GM23338 (cell line): ENCODE data around the gene COMMD3. TPM values are rescaled to one million over a fixed set of nuclear protein-coding genes. Genes with fewer than 3 reads are reported as not detected.

ENCODE experiments used
- ATAC-seq: fragments of 200-7000 bp; cut with Tn5 transposase; 3 replicates; pipeline ENCODE4 v1.9.1; 2020
- DNase-seq: peaks from one replicate; pipeline ENCODE4 v3.0.0-alpha.2; 2015; ENCODE audit warnings: low spot score
- H2AFZ ChIP-seq: fragments of 200-600 bp; sonication (generic); 2 replicates; pipeline ENCODE4 v1.8.0; 2016; ENCODE audit warnings: antibody characterized with exemption, mild to moderate bottlenecking, moderate library complexity
- H3F3A ChIP-seq: fragments of 200-600 bp; sonication (generic); replicated peaks from 2 replicates; pipeline ENCODE4 v1.8.0; 2017; ENCODE audit warnings: antibody characterized with exemption, mixed run types, low read depth
- H3K27ac ChIP-seq: fragments of 200-600 bp; sonication (generic); 2 replicates; pipeline ENCODE4 v1.6.1; 2016; ENCODE audit warnings: low read depth
- H3K27me3 ChIP-seq: fragments of 200-600 bp; sonication (generic); 2 replicates; pipeline ENCODE4 v1.8.0; 2016; ENCODE audit warnings: mild to moderate bottlenecking, mixed run types, moderate library complexity; ENCODE audit not compliant: insufficient read depth
- H3K36me3 ChIP-seq: fragments of 200-600 bp; sonication (generic); 2 replicates; pipeline ENCODE4 v1.8.0; 2016; ENCODE audit warnings: mild to moderate bottlenecking; ENCODE audit not compliant: insufficient read depth
- H3K4me1 ChIP-seq: fragments of 200-600 bp; sonication (generic); 2 replicates; pipeline ENCODE4 v1.8.0; 2016; ENCODE audit warnings: mild to moderate bottlenecking, moderate library complexity; ENCODE audit not compliant: insufficient read depth
- H3K4me2 ChIP-seq: fragments of 200-600 bp; sonication (generic); 2 replicates; pipeline ENCODE4 v1.7.1; 2017; ENCODE audit warnings: mixed run types
- H3K4me3 ChIP-seq: fragments of 200-600 bp; sonication (generic); 2 replicates; pipeline ENCODE4 v1.6.1; 2016; ENCODE audit warnings: mixed run types
- H3K79me2 ChIP-seq: fragments of 200-600 bp; sonication (generic); replicated peaks from 2 replicates; pipeline ENCODE4 v1.8.0; 2017; ENCODE audit warnings: mild to moderate bottlenecking; ENCODE audit not compliant: insufficient read depth
- H3K9me2 ChIP-seq: fragments of 200-600 bp; sonication (generic); 2 replicates; pipeline ENCODE4 v1.8.0; 2017; ENCODE audit not compliant: insufficient read depth
- H4K20me1 ChIP-seq: fragments of 200-600 bp; sonication (generic); replicated peaks from 2 replicates; pipeline ENCODE4 v1.8.0; 2017; ENCODE audit warnings: mild to moderate bottlenecking; ENCODE audit not compliant: insufficient read depth
- H3K27ac Mint-ChIP-seq: 2 replicates; pipeline ENCODE4 v1.8.0; 2020; ENCODE audit warnings: inconsistent platforms, mild to moderate bottlenecking, moderate library complexity, mixed read lengths
- H3K27me3 Mint-ChIP-seq: 3 replicates; pipeline ENCODE4 v1.8.0; 2022; ENCODE audit warnings: low read depth, mild to moderate bottlenecking, moderate library complexity, mixed read lengths, inconsistent platforms; ENCODE audit not compliant: insufficient read depth, poor library complexity
- H3K36me3 Mint-ChIP-seq: 3 replicates; pipeline ENCODE4 v1.8.0; 2021; ENCODE audit warnings: low read depth, mild to moderate bottlenecking, inconsistent platforms, moderate library complexity, mixed read lengths
- H3K4me1 Mint-ChIP-seq: 3 replicates; pipeline ENCODE4 v1.8.0; 2020; ENCODE audit warnings: mild to moderate bottlenecking, inconsistent platforms, mixed read lengths
- H3K4me3 Mint-ChIP-seq: 3 replicates; pipeline ENCODE4 v1.8.0; 2021; ENCODE audit warnings: moderate library complexity, mild to moderate bottlenecking, inconsistent platforms, mixed read lengths
- H3K9me3 Mint-ChIP-seq: 3 replicates; pipeline ENCODE4 v1.8.0; 2020; ENCODE audit warnings: moderate library complexity, mild to moderate bottlenecking, inconsistent platforms, mixed read lengths
- EZH2 ChIP-seq: fragments of 200-600 bp; sonication (generic); IDR thresholded peaks from one replicate; pipeline ENCODE4 v1.8.0; 2017; ENCODE audit warnings: antibody characterized with exemption, mild to moderate bottlenecking, low read depth; ENCODE audit not compliant: unreplicated experiment
- EZH2phosphoT487 ChIP-seq: fragments of 200-600 bp; sonication (generic); IDR thresholded peaks from one replicate; pipeline ENCODE4 v1.8.1; 2018; ENCODE audit warnings: antibody characterized with exemption; ENCODE audit not compliant: unreplicated experiment
- JUNB ChIP-seq: IDR thresholded peaks from one replicate; pipeline ENCODE4 v1.6.1; 2016; ENCODE audit warnings: antibody characterized with exemption; ENCODE audit not compliant: unreplicated experiment
- POLR2AphosphoS5 ChIP-seq: IDR thresholded peaks from 2 replicates; pipeline ENCODE4 v1.6.1; 2016; ENCODE audit warnings: antibody characterized with exemption, low read depth
- ZNF114 ChIP-seq: fragments of 250-450 bp; sonication (Bioruptor Pico); IDR thresholded peaks from 2 replicates; pipeline ENCODE4 v1.5.0; 2020; ENCODE audit warnings: mild to moderate bottlenecking, moderate library complexity
- polyA plus RNA-seq: library from polyadenylated mRNA; unstranded; fragments of >200 nt; fragmentation: Nextera tagmentation; extraction: Ambion mirVana; gene quantifications from 2 replicates; pipeline ENCODE4 v1.2.1, GENCODE V29; 2016
- total RNA-seq: library from RNA; depleted of rRNA; stranded (reverse); fragments of >200 nt; shearing (Covaris generic); gene quantifications from 2 replicates; pipeline ENCODE4 v1.2.3, GENCODE V29; 2014
- TF ChIP-seq, protein P1 (sequence below): IDR thresholded peaks from 2 replicates; pipeline ENCODE4 v1.6.1; 2016; ENCODE audit warnings: antibody characterized with exemption
- TF ChIP-seq, protein P2 (sequence below): IDR thresholded peaks from one replicate; pipeline ENCODE4 v1.6.1; 2018; ENCODE audit warnings: antibody characterized with exemption; ENCODE audit not compliant: unreplicated experiment
- TF ChIP-seq, protein P3 (sequence below): fragments of 250-450 bp; sonication (Bioruptor Pico); IDR thresholded peaks from 2 replicates; pipeline ENCODE4 v1.5.0; 2020; ENCODE audit warnings: mild to moderate bottlenecking, moderate library complexity

Gene COMMD3
- total and polyA plus RNA-seq, 2 experiments from 2014 or later, result 1.1 to 5.2 TPM

DNA sequence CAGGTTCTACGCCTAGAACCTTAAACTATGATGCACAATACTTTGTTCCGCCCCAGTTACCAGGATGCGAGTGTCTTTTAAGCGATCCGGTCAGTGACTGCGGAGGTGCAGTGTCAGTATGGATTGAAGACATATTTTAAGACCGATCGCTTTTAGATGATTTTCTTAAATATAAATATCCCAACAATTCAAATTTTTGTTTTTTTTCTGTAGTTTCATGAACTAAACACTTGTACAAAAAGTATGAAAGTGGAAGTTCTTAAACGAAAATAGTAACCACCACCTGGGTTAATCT is 835 bp downstream of the COMMD3 start:
- no peak overlapping the region for H3K27ac Mint-ChIP-seq
- Histone ChIP-seq H3K27me3 (peaks cover 81% of the 10 kb centered on the region), H3K36me3 (no peaks in the 10 kb centered on the region), H2AFZ (no peak overlapping the region; the same call in 1 of the 2 replicates), H3K4me2 (peak overlapping the region; percentile 85), H3K4me1 (peaks cover 45% of the 10 kb centered on the region), H3F3A (peaks cover 22% of the 10 kb centered on the region), H3K79me2 (no peaks in the 10 kb centered on the region), H3K9me2 (no peaks in the 10 kb centered on the region), H3K27ac (no peak overlapping the region), H3K4me3 (peak overlapping the region; percentile 61), H4K20me1 (peaks cover 21% of the 10 kb centered on the region)
- peaks cover 29% of the 10 kb centered on the region for H3K4me1 Mint-ChIP-seq
- peak overlapping the region; percentile 84 for H3K4me3 Mint-ChIP-seq
- ATAC-seq, result no peak
- H3K36me3 Mint-ChIP-seq, result peaks cover 3% of the 10 kb centered on the region; the same call in 2 of the 3 replicates
- peaks cover 69% of the 10 kb centered on the region for H3K27me3 Mint-ChIP-seq
- DNase-seq, result no peak
- peaks cover 5% of the 10 kb centered on the region; the same call in 2 of the 3 replicates for H3K9me3 Mint-ChIP-seq
- TF ChIP-seq EZH2, result peak; percentile 5
- TF ChIP-seq, protein P1, sequence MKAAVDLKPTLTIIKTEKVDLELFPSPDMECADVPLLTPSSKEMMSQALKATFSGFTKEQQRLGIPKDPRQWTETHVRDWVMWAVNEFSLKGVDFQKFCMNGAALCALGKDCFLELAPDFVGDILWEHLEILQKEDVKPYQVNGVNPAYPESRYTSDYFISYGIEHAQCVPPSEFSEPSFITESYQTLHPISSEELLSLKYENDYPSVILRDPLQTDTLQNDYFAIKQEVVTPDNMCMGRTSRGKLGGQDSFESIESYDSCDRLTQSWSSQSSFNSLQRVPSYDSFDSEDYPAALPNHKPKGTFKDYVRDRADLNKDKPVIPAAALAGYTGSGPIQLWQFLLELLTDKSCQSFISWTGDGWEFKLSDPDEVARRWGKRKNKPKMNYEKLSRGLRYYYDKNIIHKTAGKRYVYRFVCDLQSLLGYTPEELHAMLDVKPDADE, result no peak

DNA sequence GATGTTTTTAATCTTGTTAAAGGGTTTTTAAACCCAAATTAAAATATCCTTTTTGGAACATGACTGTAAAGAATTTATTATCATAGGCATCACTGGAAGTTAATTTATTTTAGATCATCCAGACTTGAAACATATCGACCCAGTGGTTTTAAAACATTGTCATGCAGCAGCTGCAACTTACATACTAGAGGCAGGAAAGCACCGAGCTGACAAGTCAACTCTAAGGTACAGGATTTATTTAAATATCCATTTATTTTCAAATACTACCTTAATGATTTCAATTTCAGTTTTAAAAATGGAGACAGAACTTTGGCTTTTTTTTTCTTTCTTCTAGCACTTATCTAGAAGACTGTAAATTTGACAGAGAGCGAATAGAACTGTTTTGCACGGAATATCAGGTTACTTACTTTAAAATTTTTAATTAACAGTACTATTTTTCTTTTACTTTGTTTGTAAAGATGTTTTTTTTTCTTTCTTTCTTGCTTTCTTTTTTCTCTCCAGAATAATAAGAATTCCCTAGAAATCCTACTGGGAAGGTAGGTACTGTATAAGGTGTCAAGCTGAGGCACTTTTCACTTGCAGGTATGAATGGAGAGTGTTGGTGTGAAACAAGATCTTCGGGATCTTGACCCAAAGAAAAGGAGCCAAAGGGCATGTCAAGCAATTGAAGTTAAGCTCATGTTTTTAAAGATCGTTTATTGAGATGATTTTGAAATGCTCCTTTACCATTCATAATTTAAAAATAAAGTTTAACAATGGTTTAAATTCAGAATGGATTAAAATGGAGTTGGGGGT is 1.8 kb downstream of the COMMD3 start:
- H3K9me3 Mint-ChIP-seq, result peaks cover 8% of the 10 kb centered on the region; the same call in 2 of the 3 replicates
- H3K4me1 Mint-ChIP-seq, result peaks cover 35% of the 10 kb centered on the region
- H3K27ac Mint-ChIP-seq, result no peak overlapping the region
- Histone ChIP-seq H3K27ac (no peak overlapping the region), H3K36me3 (no peaks in the 10 kb centered on the region), H2AFZ (no peak overlapping the region), H4K20me1 (peaks cover 21% of the 10 kb centered on the region), H3K4me2 (peak overlapping the region; percentile 27), H3K9me2 (no peaks in the 10 kb centered on the region), H3K4me3 (no peak overlapping the region), H3F3A (peaks cover 29% of the 10 kb centered on the region), H3K79me2 (no peaks in the 10 kb centered on the region), H3K27me3 (peaks cover 81% of the 10 kb centered on the region), H3K4me1 (peaks cover 53% of the 10 kb centered on the region)
- TF ChIP-seq ZNF114 (CRISPR knock-in tag), result no peak
- TF ChIP-seq, protein P2, sequence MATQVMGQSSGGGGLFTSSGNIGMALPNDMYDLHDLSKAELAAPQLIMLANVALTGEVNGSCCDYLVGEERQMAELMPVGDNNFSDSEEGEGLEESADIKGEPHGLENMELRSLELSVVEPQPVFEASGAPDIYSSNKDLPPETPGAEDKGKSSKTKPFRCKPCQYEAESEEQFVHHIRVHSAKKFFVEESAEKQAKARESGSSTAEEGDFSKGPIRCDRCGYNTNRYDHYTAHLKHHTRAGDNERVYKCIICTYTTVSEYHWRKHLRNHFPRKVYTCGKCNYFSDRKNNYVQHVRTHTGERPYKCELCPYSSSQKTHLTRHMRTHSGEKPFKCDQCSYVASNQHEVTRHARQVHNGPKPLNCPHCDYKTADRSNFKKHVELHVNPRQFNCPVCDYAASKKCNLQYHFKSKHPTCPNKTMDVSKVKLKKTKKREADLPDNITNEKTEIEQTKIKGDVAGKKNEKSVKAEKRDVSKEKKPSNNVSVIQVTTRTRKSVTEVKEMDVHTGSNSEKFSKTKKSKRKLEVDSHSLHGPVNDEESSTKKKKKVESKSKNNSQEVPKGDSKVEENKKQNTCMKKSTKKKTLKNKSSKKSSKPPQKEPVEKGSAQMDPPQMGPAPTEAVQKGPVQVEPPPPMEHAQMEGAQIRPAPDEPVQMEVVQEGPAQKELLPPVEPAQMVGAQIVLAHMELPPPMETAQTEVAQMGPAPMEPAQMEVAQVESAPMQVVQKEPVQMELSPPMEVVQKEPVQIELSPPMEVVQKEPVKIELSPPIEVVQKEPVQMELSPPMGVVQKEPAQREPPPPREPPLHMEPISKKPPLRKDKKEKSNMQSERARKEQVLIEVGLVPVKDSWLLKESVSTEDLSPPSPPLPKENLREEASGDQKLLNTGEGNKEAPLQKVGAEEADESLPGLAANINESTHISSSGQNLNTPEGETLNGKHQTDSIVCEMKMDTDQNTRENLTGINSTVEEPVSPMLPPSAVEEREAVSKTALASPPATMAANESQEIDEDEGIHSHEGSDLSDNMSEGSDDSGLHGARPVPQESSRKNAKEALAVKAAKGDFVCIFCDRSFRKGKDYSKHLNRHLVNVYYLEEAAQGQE, result no peak
- TF ChIP-seq, protein P3, sequence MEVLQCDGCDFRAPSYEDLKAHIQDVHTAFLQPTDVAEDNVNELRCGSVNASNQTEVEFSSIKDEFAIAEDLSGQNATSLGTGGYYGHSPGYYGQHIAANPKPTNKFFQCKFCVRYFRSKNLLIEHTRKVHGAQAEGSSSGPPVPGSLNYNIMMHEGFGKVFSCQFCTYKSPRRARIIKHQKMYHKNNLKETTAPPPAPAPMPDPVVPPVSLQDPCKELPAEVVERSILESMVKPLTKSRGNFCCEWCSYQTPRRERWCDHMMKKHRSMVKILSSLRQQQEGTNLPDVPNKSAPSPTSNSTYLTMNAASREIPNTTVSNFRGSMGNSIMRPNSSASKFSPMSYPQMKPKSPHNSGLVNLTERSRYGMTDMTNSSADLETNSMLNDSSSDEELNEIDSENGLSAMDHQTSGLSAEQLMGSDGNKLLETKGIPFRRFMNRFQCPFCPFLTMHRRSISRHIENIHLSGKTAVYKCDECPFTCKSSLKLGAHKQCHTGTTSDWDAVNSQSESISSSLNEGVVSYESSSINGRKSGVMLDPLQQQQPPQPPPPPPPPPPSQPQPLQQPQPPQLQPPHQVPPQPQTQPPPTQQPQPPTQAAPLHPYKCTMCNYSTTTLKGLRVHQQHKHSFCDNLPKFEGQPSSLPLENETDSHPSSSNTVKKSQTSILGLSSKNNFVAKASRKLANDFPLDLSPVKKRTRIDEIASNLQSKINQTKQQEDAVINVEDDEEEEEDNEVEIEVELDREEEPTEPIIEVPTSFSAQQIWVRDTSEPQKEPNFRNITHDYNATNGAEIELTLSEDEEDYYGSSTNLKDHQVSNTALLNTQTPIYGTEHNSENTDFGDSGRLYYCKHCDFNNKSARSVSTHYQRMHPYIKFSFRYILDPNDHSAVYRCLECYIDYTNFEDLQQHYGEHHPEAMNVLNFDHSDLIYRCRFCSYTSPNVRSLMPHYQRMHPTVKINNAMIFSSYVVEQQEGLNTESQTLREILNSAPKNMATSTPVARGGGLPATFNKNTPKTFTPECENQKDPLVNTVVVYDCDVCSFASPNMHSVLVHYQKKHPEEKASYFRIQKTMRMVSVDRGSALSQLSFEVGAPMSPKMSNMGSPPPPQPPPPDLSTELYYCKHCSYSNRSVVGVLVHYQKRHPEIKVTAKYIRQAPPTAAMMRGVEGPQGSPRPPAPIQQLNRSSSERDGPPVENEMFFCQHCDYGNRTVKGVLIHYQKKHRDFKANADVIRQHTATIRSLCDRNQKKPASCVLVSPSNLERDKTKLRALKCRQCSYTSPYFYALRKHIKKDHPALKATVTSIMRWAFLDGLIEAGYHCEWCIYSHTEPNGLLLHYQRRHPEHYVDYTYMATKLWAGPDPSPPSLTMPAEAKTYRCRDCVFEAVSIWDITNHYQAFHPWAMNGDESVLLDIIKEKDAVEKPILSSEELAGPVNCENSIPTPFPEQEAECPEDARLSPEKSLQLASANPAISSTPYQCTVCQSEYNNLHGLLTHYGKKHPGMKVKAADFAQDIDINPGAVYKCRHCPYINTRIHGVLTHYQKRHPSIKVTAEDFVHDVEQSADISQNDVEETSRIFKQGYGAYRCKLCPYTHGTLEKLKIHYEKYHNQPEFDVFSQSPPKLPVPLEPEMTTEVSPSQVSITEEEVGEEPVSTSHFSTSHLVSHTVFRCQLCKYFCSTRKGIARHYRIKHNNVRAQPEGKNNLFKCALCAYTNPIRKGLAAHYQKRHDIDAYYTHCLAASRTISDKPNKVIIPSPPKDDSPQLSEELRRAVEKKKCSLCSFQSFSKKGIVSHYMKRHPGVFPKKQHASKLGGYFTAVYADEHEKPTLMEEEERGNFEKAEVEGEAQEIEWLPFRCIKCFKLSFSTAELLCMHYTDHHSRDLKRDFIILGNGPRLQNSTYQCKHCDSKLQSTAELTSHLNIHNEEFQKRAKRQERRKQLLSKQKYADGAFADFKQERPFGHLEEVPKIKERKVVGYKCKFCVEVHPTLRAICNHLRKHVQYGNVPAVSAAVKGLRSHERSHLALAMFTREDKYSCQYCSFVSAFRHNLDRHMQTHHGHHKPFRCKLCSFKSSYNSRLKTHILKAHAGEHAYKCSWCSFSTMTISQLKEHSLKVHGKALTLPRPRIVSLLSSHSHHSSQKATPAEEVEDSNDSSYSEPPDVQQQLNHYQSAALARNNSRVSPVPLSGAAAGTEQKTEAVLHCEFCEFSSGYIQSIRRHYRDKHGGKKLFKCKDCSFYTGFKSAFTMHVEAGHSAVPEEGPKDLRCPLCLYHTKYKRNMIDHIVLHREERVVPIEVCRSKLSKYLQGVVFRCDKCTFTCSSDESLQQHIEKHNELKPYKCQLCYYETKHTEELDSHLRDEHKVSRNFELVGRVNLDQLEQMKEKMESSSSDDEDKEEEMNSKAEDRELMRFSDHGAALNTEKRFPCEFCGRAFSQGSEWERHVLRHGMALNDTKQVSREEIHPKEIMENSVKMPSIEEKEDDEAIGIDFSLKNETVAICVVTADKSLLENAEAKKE (CRISPR knock-in tag), result no peak
- TF ChIP-seq POLR2AphosphoS5, result no peak
- no peak for TF ChIP-seq JUNB
- TF ChIP-seq EZH2phosphoT487, result no peak
- peak; percentile 29 for TF ChIP-seq EZH2
- H3K4me3 Mint-ChIP-seq, result peak overlapping the region; percentile 38; the same call in 2 of the 3 replicates
- H3K36me3 Mint-ChIP-seq, result peaks cover 3% of the 10 kb centered on the region; the same call in 2 of the 3 replicates
- ATAC-seq, result no peak
- peak; percentile 45 for DNase-seq
- peaks cover 79% of the 10 kb centered on the region for H3K27me3 Mint-ChIP-seq
